HepG2 (cell line): ENCODE results near the gene BUD23. TPM values are rescaled to one million over a fixed set of nuclear protein-coding genes. Genes with fewer than 3 reads are reported as not detected.
A peak's percentile ranks its signal among the peaks of the same experiment; 100 is the strongest.

Experiments used
- ATAC-seq: fragments of 200-7000 bp; cut with Tn5 transposase; 3 replicates; pipeline ENCODE4 v1.9.1; 2020; ENCODE audit warnings: mild to moderate bottlenecking, moderate library complexity
- BruUV-seq: library from RNA; stranded (reverse); fragments of 400-500 nt; replicated peaks from 2 replicates; lab custom pipeline; 2021; lab: Mats Ljungman, UMichigan
- CTCF ChIA-PET: fragments of 300-600 bp; formaldehyde crosslinking; extraction: SDS; loops from one replicate; lab custom pipeline; 2021; ENCODE audit warnings: low total read pairs, inconsistent platforms, low intra/inter-chr PET ratio; lab: Yijun Ruan, JAX
- POLR2A ChIA-PET: fragments of 350-600 bp; sonication (Branson Sonifier 250); formaldehyde crosslinking; loops from one replicate; lab custom pipeline; 2020; ENCODE audit warnings: antibody characterized with exemption, inconsistent platforms; lab: Yijun Ruan, JAX
- DNase-seq: peaks from one replicate; pipeline ENCODE4 v3.0.0-alpha.2; 2015; ENCODE audit warnings: low spot score
- FAIRE-seq: peaks from 3 replicates; lab custom pipeline; 2011; peaks lifted over from hg19 to GRCh38; lab: Jason Lieb, UNC
- H2AFZ ChIP-seq: one replicate; pipeline ENCODE4 v1.6.1; 2011; ENCODE audit warnings: low read length, inconsistent platforms
- H3K27ac ChIP-seq: fragments of 300-600 bp; 3 replicates; pipeline ENCODE4 v1.8.0; 2011; ENCODE audit warnings: mixed run types, mild to moderate bottlenecking, mixed read lengths, low read length, inconsistent platforms; ENCODE audit not compliant: insufficient read depth; ENCODE audit errors: extremely low read length
- H3K27me3 ChIP-seq, 2 experiments: fragments of 200-600 bp in 1 of 2; 2 replicates in 1 of 2; 3 replicates in 1 of 2; pipeline versions ENCODE4 v1.6.0 to v1.8.0; 2011; ENCODE audit warnings: low read length in 2 of 2, mild to moderate bottlenecking in 2 of 2, moderate library complexity in 2 of 2, inconsistent platforms in 1 of 2; ENCODE audit not compliant: insufficient read depth in 2 of 2, control insufficient read depth in 1 of 2
- H3K36me3 ChIP-seq, 2 experiments: fragments of 200-600 bp in 1 of 2; replicated peaks in 1 of 2; 2 replicates in 1 of 2; 3 replicates in 1 of 2; pipeline versions ENCODE4 v1.5.1 to v1.8.0; 2011; ENCODE audit warnings: low read length in 2 of 2, inconsistent platforms in 1 of 2; ENCODE audit not compliant: insufficient read depth in 2 of 2, control insufficient read depth in 1 of 2
- H3K4me1 ChIP-seq: 2 replicates; pipeline ENCODE4 v1.5.1; 2012; ENCODE audit warnings: low read length, inconsistent platforms; ENCODE audit not compliant: insufficient read depth
- H3K4me2 ChIP-seq: 2 replicates; pipeline ENCODE4 v1.6.0; 2011; ENCODE audit warnings: low read depth, low read length, inconsistent platforms
- H3K4me3 ChIP-seq, 3 experiments: fragments of 200-600 bp in 1 of 3; sonication (generic), shearing (Covaris generic) in 1 of 3; replicated peaks in 1 of 3; 2 replicates each; pipeline ENCODE4 v1.5.1; 2011 to 2016; ENCODE audit warnings: low read length in 3 of 3, inconsistent platforms in 2 of 3, low read depth in 2 of 3, mild to moderate bottlenecking in 2 of 3, control low read depth in 1 of 3, mixed read lengths in 1 of 3; ENCODE audit not compliant: insufficient read depth in 1 of 3
- H3K79me2 ChIP-seq: one replicate; pipeline ENCODE4 v1.6.1; 2011; ENCODE audit warnings: low read length, inconsistent platforms; ENCODE audit not compliant: insufficient read depth
- H3K9ac ChIP-seq: 2 replicates; pipeline ENCODE4 v1.6.0; 2011; ENCODE audit warnings: mild to moderate bottlenecking, low read depth, low read length, inconsistent platforms; ENCODE audit not compliant: insufficient read depth
- H3K9me3 ChIP-seq: 2 replicates; pipeline ENCODE4 v1.5.1; 2012; ENCODE audit warnings: mild to moderate bottlenecking, low read length
- H4K20me1 ChIP-seq: 2 replicates; pipeline ENCODE4 v1.6.0; 2011; ENCODE audit warnings: inconsistent platforms, mild to moderate bottlenecking, low read length, moderate library complexity; ENCODE audit not compliant: insufficient read depth
- ATF7-NPFF ChIP-seq: sonication (generic); formaldehyde crosslinking; IDR thresholded peaks from 2 replicates; pipeline ENCODE4 v1.8.1; 2023; ENCODE audit warnings: mild to moderate bottlenecking, low read depth, missing genetic modification reagents, moderate library complexity
- ATRX ChIP-seq: sonication (generic); formaldehyde crosslinking; IDR thresholded peaks from 2 replicates; pipeline ENCODE4 v1.4.0; 2020; ENCODE audit warnings: missing genetic modification reagents, borderline replicate concordance
- DMAP1 ChIP-seq: IDR thresholded peaks from 2 replicates; pipeline ENCODE4 v1.6.1; 2016
- ESRRA ChIP-seq: sonication (generic); formaldehyde crosslinking; IDR thresholded peaks from 2 replicates; pipeline ENCODE4 v1.5.1; 2020; ENCODE audit warnings: mild to moderate bottlenecking, low read depth, missing genetic modification reagents
- HDAC1 ChIP-seq: sonication (generic); formaldehyde crosslinking; IDR thresholded peaks from 2 replicates; pipeline ENCODE4 v1.5.1; 2020; ENCODE audit warnings: mild to moderate bottlenecking, missing genetic modification reagents
- HOXA5 ChIP-seq: sonication (generic); formaldehyde crosslinking; IDR thresholded peaks from 2 replicates; pipeline ENCODE4 v1.4.0; 2020; ENCODE audit warnings: missing genetic modification reagents
- HOXA7 ChIP-seq: sonication (generic); formaldehyde crosslinking; IDR thresholded peaks from 2 replicates; pipeline ENCODE4 v1.8.1; 2022; ENCODE audit warnings: mild to moderate bottlenecking, missing genetic modification reagents, moderate library complexity
- IRX3 ChIP-seq: sonication (generic); formaldehyde crosslinking; IDR thresholded peaks from 2 replicates; pipeline ENCODE4 v1.8.1; 2023; ENCODE audit warnings: mild to moderate bottlenecking, low read depth, missing genetic modification reagents, borderline replicate concordance
- MLXIP ChIP-seq: sonication (generic); formaldehyde crosslinking; IDR thresholded peaks from 2 replicates; pipeline ENCODE4 v1.9.0; 2021; ENCODE audit warnings: missing genetic modification reagents, borderline replicate concordance
- PBX2 ChIP-seq: IDR thresholded peaks from 2 replicates; pipeline ENCODE4 v1.6.1; 2016; ENCODE audit warnings: control low read depth
- ZFX ChIP-seq: sonication (generic); formaldehyde crosslinking; IDR thresholded peaks from 2 replicates; pipeline ENCODE4 v1.4.0; 2020; ENCODE audit warnings: mild to moderate bottlenecking, low read depth, missing genetic modification reagents, moderate library complexity
- ZNF10 ChIP-seq: sonication (generic); formaldehyde crosslinking; IDR thresholded peaks from 2 replicates; pipeline ENCODE4 v1.4.0; 2020; ENCODE audit warnings: mild to moderate bottlenecking, low read depth, missing genetic modification reagents, borderline replicate concordance
- ZNF230 ChIP-seq: sonication (generic); formaldehyde crosslinking; IDR thresholded peaks from 2 replicates; pipeline ENCODE4 v1.4.0; 2020; ENCODE audit warnings: mild to moderate bottlenecking, missing genetic modification reagents
- ZNF263 ChIP-seq: sonication (generic); formaldehyde crosslinking; IDR thresholded peaks from 2 replicates; pipeline ENCODE4 v1.4.0; 2020; ENCODE audit warnings: missing genetic modification reagents
- ZNF337 ChIP-seq: sonication (generic); formaldehyde crosslinking; IDR thresholded peaks from 2 replicates; pipeline ENCODE4 v1.5.1; 2020; ENCODE audit warnings: missing genetic modification reagents, low read depth, mild to moderate bottlenecking, borderline replicate concordance
- ZNF501 ChIP-seq: sonication (generic); formaldehyde crosslinking; IDR thresholded peaks from 2 replicates; pipeline ENCODE4 v1.5.1; 2020; ENCODE audit warnings: mild to moderate bottlenecking, moderate library complexity, missing genetic modification reagents
- ZNF891 ChIP-seq: sonication (generic); formaldehyde crosslinking; IDR thresholded peaks from 2 replicates; pipeline ENCODE4 v1.5.0; 2020; ENCODE audit warnings: mild to moderate bottlenecking, missing genetic modification reagents
- WGBS: methylation state at CpG from one replicate; pipeline ENCODE4 v1.1.6; 2017; ENCODE audit warnings: low lambda C conversion rate; 5-methylcytosine and 5-hydroxymethylcytosine counted together
- in situ Hi-C: cut with HindIII; loops from 2 replicates; pipeline ENCODE4 v1.10.0; 2017; ENCODE audit warnings: low pct_unique_long_range_greater_than_20kb; ENCODE audit not compliant: extremely low pct_ligation_motif_present
- intact Hi-C: fragments of 100-400 bp; cut with micrococcal nuclease; formaldehyde crosslinking; loops from one replicate; pipeline ENCODE4 v1.10.0; 2022; ENCODE audit not compliant: unreplicated experiment
- polyA plus RNA-seq, 8 experiments: library from polyadenylated mRNA; depleted of rRNA in 3 of 8; stranded (reverse) in 7 of 8; unstranded in 1 of 8; fragments of >200 nt; fragmentation: Illumina TruSeq in 4 of 8; extraction: Trizol in 4 of 8; gene quantifications; 2 replicates each; pipeline versions ENCODE4 v1.2.1 to v1.2.3, GENCODE V29; 2011 to 2016; ENCODE audit warnings: low read depth in 4 of 8, missing spikeins in 1 of 8, mixed read lengths in 1 of 8; ENCODE audit not compliant: insufficient read depth in 1 of 8
- total RNA-seq, 5 experiments: library from RNA; depleted of rRNA; stranded (reverse); fragments of >200 nt; fragmentation: Illumina TruSeq; extraction: Trizol; gene quantifications; 2 replicates each; pipeline ENCODE4 v1.2.3, GENCODE V29; 2016; ENCODE audit warnings: low read depth in 1 of 5

The BUD23 gene
- total and polyA plus RNA-seq, 2 of the 13 experiments (the other 11 are each of a cell fraction or from before 2014, with no cell fraction given): 47.5 to 54.5 TPM

DNA sequence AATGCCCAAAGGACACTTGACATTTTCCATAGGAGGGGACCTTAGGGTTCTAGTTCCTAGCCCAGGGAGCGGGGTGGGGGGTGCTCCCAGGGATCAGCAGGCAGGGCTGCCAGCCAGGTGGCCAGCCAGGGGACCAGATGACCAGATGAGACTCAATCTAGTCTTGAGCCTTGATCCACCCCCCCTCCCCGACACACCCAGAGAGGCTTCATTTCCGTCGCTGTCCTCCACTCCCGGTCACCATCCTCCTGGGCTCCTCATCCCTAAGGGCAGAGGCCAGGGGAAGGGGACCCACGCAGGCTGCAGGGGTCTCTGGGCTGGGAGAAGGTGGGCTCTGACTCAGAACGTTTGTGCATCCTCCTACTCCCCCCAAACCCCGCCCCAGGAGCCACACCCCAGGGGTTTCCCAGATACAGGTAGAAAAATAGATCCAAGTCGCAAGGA lies 35.1 kb downstream of the BUD23 start:
- Histone ChIP-seq H3K4me2 (peak overlapping the region; percentile 84), H3K4me1 (peaks cover 47% of the 10 kb centered on the region), H3K79me2 (no peaks in the 10 kb centered on the region), H3K27ac (no peak overlapping the region), H3K27me3 (peaks cover 0 to 1% of the 10 kb centered on the region in 2 experiments; a peak in 1 of 5 replicates), H4K20me1 (peaks cover 7% of the 10 kb centered on the region), H3K4me3 (peak overlapping the region; percentile 76 to 87 (median 87)), H3K36me3 (no peaks in the 10 kb centered on the region), H3K9me3 (no peaks in the 10 kb centered on the region), H2AFZ (no peak overlapping the region), H3K9ac (peak overlapping the region; percentile 76; the same call in 1 of the 2 replicates)
- ChIA-PET POLR2A (no interaction called here), CTCF (no interaction called here)
- ATAC-seq: no peak
- intact Hi-C loops (loop anchor here (5.0 kb wide), 2 partner anchors 36 to 51 kb away; partner anchors contain the start of genes BUD23, DNAJC30 and VPS37D), in situ Hi-C loops (loop anchor here (5.0 kb wide), 1 partner anchor 111 kb away; no protein-coding TSS in a partner anchor)
- DNase-seq: no peak
- WGBS: 3% methylated on average over 4 of the region's 9 CpGs
- BruUV-seq: no TSS peak
- FAIRE-seq: no peak
- no peak for TF ChIP-seq ZNF337
- no peak for TF ChIP-seq PBX2
- TF ChIP-seq ATRX (CRISPR knock-in tag): no peak
- no peak for TF ChIP-seq IRX3 (CRISPR knock-in tag)
- no peak for TF ChIP-seq MLXIP
- no peak for TF ChIP-seq ZNF230 (CRISPR knock-in tag)
- 0 out of 2 replicates have a peak, but pooled peaks have one; percentile 14 for TF ChIP-seq ZNF263 (CRISPR knock-in tag)
- TF ChIP-seq ZNF501: no peak
- no peak for TF ChIP-seq HDAC1
- no peak for TF ChIP-seq ZNF891 (CRISPR knock-in tag)
- no peak for TF ChIP-seq DMAP1
- TF ChIP-seq ZFX (CRISPR knock-in tag): no peak
- TF ChIP-seq ZNF10 (CRISPR knock-in tag): no peak
- TF ChIP-seq HOXA5 (CRISPR knock-in tag): no peak
- TF ChIP-seq HOXA7 (CRISPR knock-in tag): no peak
- TF ChIP-seq ATF7-NPFF (CRISPR knock-in tag): 0 out of 2 replicates have a peak, but pooled peaks have one; percentile 27
- TF ChIP-seq ESRRA (CRISPR knock-in tag): no peak
